ENCODE data around the gene CELF2. TPM values are rescaled to one million over a fixed set of nuclear protein-coding genes. Genes with fewer than 3 reads are reported as not detected.
A peak's percentile ranks its signal among the peaks of the same experiment; 100 is the strongest.

The CELF2 gene
- total and polyA plus RNA-seq, 9 of the 15 experiments (the other 6 are each of a cell fraction or from before 2014, with no cell fraction given) = 4.0 to 20.3 (median 11.1) TPM

DNA sequence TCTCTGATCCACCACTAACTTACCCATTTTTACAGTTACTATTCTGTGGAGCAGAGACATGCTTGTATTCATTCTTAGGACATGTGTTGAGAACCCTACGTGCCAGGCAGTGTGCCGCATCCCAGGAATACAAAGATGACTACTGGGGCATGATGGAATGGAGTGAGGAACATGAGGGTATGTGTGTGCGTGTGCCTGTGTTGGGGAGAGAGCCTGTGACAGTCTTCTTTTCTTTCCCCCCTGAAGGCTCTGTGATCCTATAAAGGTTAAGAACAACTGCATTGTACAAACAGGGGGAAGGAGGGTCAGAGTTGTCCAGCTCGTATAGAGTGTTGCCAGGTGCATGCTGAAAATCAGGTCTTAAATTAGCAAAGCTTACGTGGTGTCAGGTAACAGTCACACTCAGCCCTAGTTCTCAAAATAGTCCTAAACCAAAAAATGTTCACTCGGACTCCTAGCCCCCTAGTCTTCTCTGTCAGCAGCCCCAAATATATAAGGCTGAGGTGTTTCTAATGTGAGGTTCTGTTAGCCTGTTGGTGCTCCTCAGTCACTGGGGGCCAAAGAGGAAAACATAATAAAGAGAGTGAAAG is 161.9 kb downstream of the CELF2 start:
- peak overlapping the region; percentile 19 for H3K27ac ChIP-seq (ENCODE audit: extremely low read depth, low read depth, low read length)
- FAIRE-seq (no peak), DNase-seq (ENCODE audit: extremely low read depth in 1 of 4, low spot score in 3 of 4) (no peak), ATAC-seq (no peak)
- BruUV-seq (replicated peaks) = TSS peak; percentile 48
- H3K27me3 ChIP-seq (ENCODE audit: control insufficient read depth in 2 of 2, insufficient read depth in 2 of 2, low read length in 2 of 2) = no peaks in the 10 kb centered on the region
- H3K9me1 ChIP-seq (ENCODE audit: control insufficient read depth, insufficient read depth, low read length) = no peaks in the 10 kb centered on the region
- intact Hi-C loops (cut with micrococcal nuclease) = loop anchor here (5.0 kb wide), 1 partner anchor 72 kb away; no protein-coding TSS in a partner anchor
- H3K4me1 ChIP-seq (replicated peaks in 1 of 2; ENCODE audit: control insufficient read depth in 2 of 2, insufficient read depth in 2 of 2, low read length in 2 of 2) = peaks cover 7 to 37% of the 10 kb centered on the region in 2 experiments
- TF ChIP-seq CTBP1 (IDR thresholded peaks at IDR 0.05; ENCODE audit: borderline replicate concordance) (no peak), NCOA1 (IDR thresholded peaks at IDR 0.05; ENCODE audit: low read depth) (no peak)
- TF ChIP-seq, protein P1, sequence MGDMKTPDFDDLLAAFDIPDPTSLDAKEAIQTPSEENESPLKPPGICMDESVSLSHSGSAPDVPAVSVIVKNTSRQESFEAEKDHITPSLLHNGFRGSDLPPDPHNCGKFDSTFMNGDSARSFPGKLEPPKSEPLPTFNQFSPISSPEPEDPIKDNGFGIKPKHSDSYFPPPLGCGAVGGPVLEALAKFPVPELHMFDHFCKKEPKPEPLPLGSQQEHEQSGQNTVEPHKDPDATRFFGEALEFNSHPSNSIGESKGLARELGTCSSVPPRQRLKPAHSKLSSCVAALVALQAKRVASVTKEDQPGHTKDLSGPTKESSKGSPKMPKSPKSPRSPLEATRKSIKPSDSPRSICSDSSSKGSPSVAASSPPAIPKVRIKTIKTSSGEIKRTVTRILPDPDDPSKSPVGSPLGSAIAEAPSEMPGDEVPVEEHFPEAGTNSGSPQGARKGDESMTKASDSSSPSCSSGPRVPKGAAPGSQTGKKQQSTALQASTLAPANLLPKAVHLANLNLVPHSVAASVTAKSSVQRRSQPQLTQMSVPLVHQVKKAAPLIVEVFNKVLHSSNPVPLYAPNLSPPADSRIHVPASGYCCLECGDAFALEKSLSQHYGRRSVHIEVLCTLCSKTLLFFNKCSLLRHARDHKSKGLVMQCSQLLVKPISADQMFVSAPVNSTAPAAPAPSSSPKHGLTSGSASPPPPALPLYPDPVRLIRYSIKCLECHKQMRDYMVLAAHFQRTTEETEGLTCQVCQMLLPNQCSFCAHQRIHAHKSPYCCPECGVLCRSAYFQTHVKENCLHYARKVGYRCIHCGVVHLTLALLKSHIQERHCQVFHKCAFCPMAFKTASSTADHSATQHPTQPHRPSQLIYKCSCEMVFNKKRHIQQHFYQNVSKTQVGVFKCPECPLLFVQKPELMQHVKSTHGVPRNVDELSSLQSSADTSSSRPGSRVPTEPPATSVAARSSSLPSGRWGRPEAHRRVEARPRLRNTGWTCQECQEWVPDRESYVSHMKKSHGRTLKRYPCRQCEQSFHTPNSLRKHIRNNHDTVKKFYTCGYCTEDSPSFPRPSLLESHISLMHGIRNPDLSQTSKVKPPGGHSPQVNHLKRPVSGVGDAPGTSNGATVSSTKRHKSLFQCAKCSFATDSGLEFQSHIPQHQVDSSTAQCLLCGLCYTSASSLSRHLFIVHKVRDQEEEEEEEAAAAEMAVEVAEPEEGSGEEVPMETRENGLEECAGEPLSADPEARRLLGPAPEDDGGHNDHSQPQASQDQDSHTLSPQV (IDR thresholded peaks at IDR 0.05) = 0 out of 2 replicates have a peak, but pooled peaks have one; percentile 7
- ChIA-PET POLR2A (interaction anchor here (1.2 kb wide), 1 partner anchor 72 kb away, joined by 3 read pairs; no protein-coding TSS in a partner anchor), CTCF (ENCODE audit: low intra/inter-chr PET ratio) (no interaction called here)
- peaks cover 3% of the 10 kb centered on the region; the same call in 1 of the 2 replicates for H3K9me3 ChIP-seq (replicated peaks; ENCODE audit: control insufficient read depth, insufficient read depth, low read depth, low read length)
- peaks cover 12% of the 10 kb centered on the region; the same call in 1 of the 3 replicates for H3K79me2 ChIP-seq (ENCODE audit: control insufficient read depth, insufficient read depth, low read length)
- no peak overlapping the region; the same call in 1 of the 2 replicates for H3K4me2 ChIP-seq (ENCODE audit: insufficient read depth, low read length)
- in situ Hi-C loops (cut with MboI) = no loop called here
- no peak overlapping the region for H3K4me3 ChIP-seq
- WGBS (ENCODE audit: insufficient coverage, low coverage, missing lambda C conversion rate) = 56% methylated on average over 5 of the region's 6 CpGs
- peak overlapping the region in 1 of 2 experiments; percentile 16; a peak in 1 of 4 replicates for H3K9ac ChIP-seq (ENCODE audit: insufficient read depth in 1 of 2, low read depth in 2 of 2, low read length in 2 of 2)
- H3K36me3 ChIP-seq (ENCODE audit: control insufficient read depth, insufficient read depth, low read length) = peaks cover 3% of the 10 kb centered on the region; the same call in 2 of the 3 replicates
- H2AFZ ChIP-seq (ENCODE audit: low read depth, low read length) = peak overlapping the region; percentile 54; the same call in 1 of the 2 replicates
- H4K20me1 ChIP-seq (replicated peaks; ENCODE audit: control insufficient read depth, insufficient read depth, low read length) = no peaks in the 10 kb centered on the region; the same call in 1 of the 2 replicates

All from K562 (cell line).